Activated naive CD8-positive, alpha-beta T cell treated with anti-CD3 and anti-CD28 coated beads, Interleukin-2, amount 50 U/mL, for 24 hours (primary cell): ENCODE results near the gene TUBA3D.
"Not testable (repeated sequence)": the region's sequence is repeated elsewhere in the genome, so short reads cannot be mapped to it uniquely, and the experiment has no call there.

Source experiments
- ATAC-seq: fragments of 150-1000 bp; cut with Tn5 transposase; one replicate; pipeline ENCODE4 v1.10.0; 2021
- DNase-seq: peaks from one replicate; pipeline ENCODE4 v3.0.0; 2021
- H3K27ac Mint-ChIP-seq: one replicate; pipeline ENCODE4 v1.8.0; 2021; ENCODE audit warnings: mild to moderate bottlenecking, mixed read lengths
- H3K27me3 Mint-ChIP-seq: one replicate; pipeline ENCODE4 v1.8.0; 2021; ENCODE audit warnings: mixed read lengths
- H3K36me3 Mint-ChIP-seq: one replicate; pipeline ENCODE4 v1.8.0; 2021; ENCODE audit warnings: low read depth, mixed read lengths
- H3K4me1 Mint-ChIP-seq: one replicate; pipeline ENCODE4 v1.8.0; 2021; ENCODE audit warnings: mixed read lengths
- H3K4me3 Mint-ChIP-seq: one replicate; pipeline ENCODE4 v1.8.0; 2021; ENCODE audit warnings: mild to moderate bottlenecking, moderate library complexity, mixed read lengths
- H3K9me3 Mint-ChIP-seq: one replicate; pipeline ENCODE4 v1.8.0; 2021; ENCODE audit warnings: mixed read lengths

Gene TUBA3D

GRCh38 chr2:131516621-131517020, 40.7 kb downstream of the TUBA3D start:
- not testable (repeated sequence) for H3K4me3 Mint-ChIP-seq, ATAC-seq, H3K4me1 Mint-ChIP-seq, H3K27ac Mint-ChIP-seq, H3K27me3 Mint-ChIP-seq, H3K9me3 Mint-ChIP-seq
- peaks cover 11% of the 10 kb centered on the region for H3K36me3 Mint-ChIP-seq
- DNase-seq: peak; percentile 13

- H3K36me3 Mint-ChIP-seq: peaks cover 11% of the 10 kb centered on the region
- no peak overlapping the region for H3K27ac Mint-ChIP-seq
- no peaks in the 10 kb centered on the region for H3K27me3 Mint-ChIP-seq
- H3K9me3 Mint-ChIP-seq: no peaks in the 10 kb centered on the region
- no peak for ATAC-seq
- H3K4me1 Mint-ChIP-seq: peaks cover 8% of the 10 kb centered on the region
- no peak for DNase-seq
- no peak overlapping the region for H3K4me3 Mint-ChIP-seq
Measured at GRCh38 chr2:131517106-131517831, 41.4 kb downstream of the TUBA3D start.

- H3K36me3 Mint-ChIP-seq, H3K9me3 Mint-ChIP-seq, ATAC-seq: not testable (repeated sequence)
Measured at GRCh38 chr2:131517856-131518255, 41.9 kb downstream of the TUBA3D start.

GRCh38 chr2:131518531-131518930, 42.6 kb downstream of the TUBA3D start:
- H3K27me3 Mint-ChIP-seq, ATAC-seq, DNase-seq, H3K4me1 Mint-ChIP-seq, H3K4me3 Mint-ChIP-seq, H3K9me3 Mint-ChIP-seq, H3K36me3 Mint-ChIP-seq, H3K27ac Mint-ChIP-seq: not testable (repeated sequence)

More at GRCh38 chr2:131517856-131518255, 41.9 kb downstream of the TUBA3D start:
- not testable (repeated sequence) for H3K4me3 Mint-ChIP-seq, DNase-seq, H3K4me1 Mint-ChIP-seq, H3K27ac Mint-ChIP-seq, H3K27me3 Mint-ChIP-seq

- Mint-ChIP-seq H3K9me3 (no peaks in the 10 kb centered on the region), H3K36me3 (peaks cover 6% of the 10 kb centered on the region), H3K4me1 (peaks cover 2% of the 10 kb centered on the region), H3K27ac (no peak overlapping the region), H3K27me3 (no peaks in the 10 kb centered on the region), H3K4me3 (no peak overlapping the region)
- no peak for DNase-seq
- ATAC-seq: no peak
Measured at GRCh38 chr2:131519466-131519865, 43.5 kb downstream of the TUBA3D start.

- H3K9me3 Mint-ChIP-seq, H3K36me3 Mint-ChIP-seq, H3K27ac Mint-ChIP-seq, ATAC-seq, H3K4me1 Mint-ChIP-seq, H3K27me3 Mint-ChIP-seq, H3K4me3 Mint-ChIP-seq, DNase-seq: not testable (repeated sequence)
Measured at GRCh38 chr2:131519871-131520470, 44.1 kb downstream of the TUBA3D start.

- no peak overlapping the region for H3K4me3 Mint-ChIP-seq
- no peaks in the 10 kb centered on the region for H3K27me3 Mint-ChIP-seq
- no peak for ATAC-seq
- no peaks in the 10 kb centered on the region for H3K9me3 Mint-ChIP-seq
- no peaks in the 10 kb centered on the region for H3K4me1 Mint-ChIP-seq
- H3K36me3 Mint-ChIP-seq: peaks cover 6% of the 10 kb centered on the region
- DNase-seq: no peak
- H3K27ac Mint-ChIP-seq: no peak overlapping the region
Measured at GRCh38 chr2:131520526-131520925, 44.6 kb downstream of the TUBA3D start.

- not testable (repeated sequence) for H3K4me1 Mint-ChIP-seq, ATAC-seq, H3K36me3 Mint-ChIP-seq, H3K27me3 Mint-ChIP-seq, DNase-seq, H3K9me3 Mint-ChIP-seq, H3K27ac Mint-ChIP-seq, H3K4me3 Mint-ChIP-seq
Measured at GRCh38 chr2:131521524-131521923, 45.6 kb downstream of the TUBA3D start.

- no peaks in the 10 kb centered on the region for H3K27me3 Mint-ChIP-seq
- ATAC-seq (no peak), DNase-seq (no peak)
- no peaks in the 10 kb centered on the region for H3K9me3 Mint-ChIP-seq
- H3K4me1 Mint-ChIP-seq: peaks cover under 1% of the 10 kb centered on the region
- H3K36me3 Mint-ChIP-seq: peaks cover 3% of the 10 kb centered on the region
- no peak overlapping the region for H3K4me3 Mint-ChIP-seq
- H3K27ac Mint-ChIP-seq: no peak overlapping the region
Measured at GRCh38 chr2:131521961-131522781, 46.3 kb downstream of the TUBA3D start.

- H3K9me3 Mint-ChIP-seq, H3K4me3 Mint-ChIP-seq, DNase-seq, ATAC-seq, H3K36me3 Mint-ChIP-seq, H3K27ac Mint-ChIP-seq, H3K27me3 Mint-ChIP-seq: not testable (repeated sequence)
- peaks cover 16% of the 10 kb centered on the region for H3K4me1 Mint-ChIP-seq
Measured at GRCh38 chr2:131525256-131525655, 49.3 kb downstream of the TUBA3D start.

- Mint-ChIP-seq H3K4me3 (peak within 1 kb of the TSS; percentile 79), H3K27ac (peak within 1 kb of the TSS; percentile 70), H3K4me1 (peaks cover 16% of the 10 kb centered on the region)
- ATAC-seq (peak; percentile 88), DNase-seq (peak; percentile 81)
- not testable (repeated sequence) for H3K9me3 Mint-ChIP-seq, H3K27me3 Mint-ChIP-seq, H3K36me3 Mint-ChIP-seq
Measured at GRCh38 chr2:131527131-131528001, 51.4 kb downstream of the TUBA3D start, which contains the start of gene CCDC74A. CCDC74A (plus strand) TSS chr2:131527888; CDS start chr2:131527971, 83 bp downstream.

- not testable (repeated sequence) for H3K27me3 Mint-ChIP-seq, H3K9me3 Mint-ChIP-seq, H3K27ac Mint-ChIP-seq, H3K36me3 Mint-ChIP-seq
- peak; percentile 12 for DNase-seq
- peak overlapping the region; percentile 42 for H3K4me3 Mint-ChIP-seq
- H3K4me1 Mint-ChIP-seq: peaks cover 16% of the 10 kb centered on the region
- peak; percentile 27 for ATAC-seq
Measured at GRCh38 chr2:131528981-131529863, 53.3 kb downstream of the TUBA3D start.

- H3K4me1 Mint-ChIP-seq: peaks cover 16% of the 10 kb centered on the region
- H3K36me3 Mint-ChIP-seq, DNase-seq, H3K9me3 Mint-ChIP-seq, H3K27ac Mint-ChIP-seq, ATAC-seq, H3K4me3 Mint-ChIP-seq, H3K27me3 Mint-ChIP-seq: not testable (repeated sequence)
Measured at GRCh38 chr2:131529864-131530445, 54.0 kb downstream of the TUBA3D start.
